Fibroblast of skin of right quadriceps (primary cell): ENCODE measurements around the gene BCO2.
A peak's percentile ranks its signal among the peaks of the same experiment; 100 is the strongest.

Source experiments
- DNase-seq: peaks from one replicate; pipeline ENCODE4 v3.0.0-alpha.2; 2013

Gene BCO2

DNA sequence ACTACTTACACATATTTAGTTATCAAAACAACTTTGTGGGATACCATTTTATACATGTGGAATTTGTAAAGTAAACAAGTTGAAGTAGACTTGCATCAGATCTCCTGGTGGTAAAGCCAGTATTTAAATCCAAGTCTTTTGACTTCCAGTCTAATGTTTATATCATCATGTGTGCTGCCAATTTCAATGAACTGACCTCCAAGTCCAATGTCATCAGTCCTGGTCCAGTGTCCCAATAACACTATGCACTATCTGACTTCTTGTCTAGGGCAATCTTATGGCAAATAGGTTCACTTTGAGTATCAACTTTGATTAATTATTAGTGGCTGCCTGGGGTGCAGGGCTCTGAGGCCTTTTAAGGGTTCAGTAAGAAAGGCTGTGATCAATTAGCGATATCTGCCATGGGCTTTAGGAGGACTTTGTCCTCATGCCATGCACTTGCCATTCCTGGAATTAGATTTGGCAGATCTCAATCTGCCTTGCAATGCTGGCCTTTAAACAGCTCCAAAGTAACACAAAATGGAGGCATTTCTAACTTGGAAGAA lies 41.3 kb downstream of the BCO2 start:
- DNase-seq = peak; percentile 48

DNA sequence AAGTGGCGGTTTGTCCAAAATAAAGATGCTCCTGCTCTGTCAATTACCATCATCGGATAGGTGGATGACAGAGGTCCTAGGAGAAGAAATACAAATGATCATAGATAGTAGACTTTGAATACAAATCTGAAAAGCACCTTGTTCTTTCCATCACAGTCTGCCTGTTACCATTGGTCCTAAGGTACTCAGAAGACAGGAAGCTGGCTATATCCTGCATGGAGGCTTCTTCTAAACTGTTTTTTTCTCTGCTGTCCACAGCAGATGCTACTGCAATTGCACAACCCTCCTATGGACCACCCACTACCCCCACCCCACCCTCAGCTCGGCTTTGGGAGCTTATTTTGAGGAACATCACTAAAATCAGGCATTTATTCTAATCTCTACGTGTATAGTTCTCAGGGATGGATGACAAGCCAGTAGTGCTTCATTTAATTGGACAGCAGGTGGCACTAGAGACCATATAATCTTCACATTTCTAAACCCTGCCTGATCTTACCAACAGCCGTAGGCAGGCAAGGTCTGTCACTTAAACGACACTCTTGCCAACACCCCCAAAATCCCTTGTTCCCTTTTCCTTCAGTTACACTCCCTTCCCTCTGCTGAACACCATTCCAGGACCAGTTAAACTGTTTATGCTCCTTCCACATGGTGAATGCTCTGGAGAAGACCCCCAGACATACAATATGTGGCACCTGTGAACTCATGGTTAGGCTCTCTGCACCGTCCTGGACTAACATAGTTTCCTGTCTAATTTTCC lies 44.3 kb downstream of the BCO2 start:
- peak; percentile 69 for DNase-seq

DNA sequence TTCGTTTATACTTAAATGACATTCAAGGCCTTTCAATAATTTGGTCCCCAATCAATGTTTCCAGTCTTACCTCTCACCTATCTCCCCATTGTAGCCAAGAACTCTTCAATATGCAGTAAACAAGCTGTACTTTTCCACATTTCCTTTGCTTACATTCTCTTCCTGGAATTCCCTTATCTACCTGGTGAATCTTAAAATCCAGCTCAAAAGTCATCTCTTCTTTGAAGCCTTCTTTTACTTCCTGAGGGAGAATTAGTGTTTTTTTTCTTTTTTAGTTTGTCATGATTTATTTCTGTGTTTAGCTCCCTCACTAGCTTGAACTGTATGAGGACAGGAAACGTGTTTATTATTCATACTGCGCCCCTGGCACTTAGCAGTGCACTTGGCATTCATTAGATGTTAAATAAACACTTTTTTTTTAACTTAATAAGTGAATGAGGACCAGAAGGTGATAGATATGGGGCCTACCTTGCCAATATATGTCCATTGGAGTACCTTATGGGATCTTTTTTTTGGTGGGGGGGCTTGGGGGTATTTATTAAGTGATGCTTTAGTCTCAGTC lies 46.0 kb downstream of the BCO2 start:
- no peak for DNase-seq

DNA sequence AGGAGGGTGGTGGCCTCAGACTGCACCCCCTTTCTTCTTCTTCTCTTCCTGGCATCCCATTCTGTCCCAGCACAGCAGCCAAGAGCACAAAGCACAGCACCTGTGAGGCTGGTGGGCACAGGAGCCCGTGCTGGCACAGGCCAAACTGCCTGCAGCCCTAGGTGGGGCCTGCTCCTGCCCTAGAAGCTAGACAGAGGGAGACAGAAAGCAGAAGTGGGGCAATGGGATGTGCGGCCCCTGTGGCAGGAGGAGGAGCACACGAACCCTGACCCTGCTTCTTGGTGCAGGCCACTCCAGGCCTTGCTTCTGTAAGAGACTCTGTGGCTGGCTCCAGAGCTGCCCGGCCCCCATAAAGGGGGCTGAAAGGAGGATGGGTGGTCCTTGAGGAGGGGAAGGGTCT lies 47.0 kb downstream of the BCO2 start:
- no peak for DNase-seq

DNA sequence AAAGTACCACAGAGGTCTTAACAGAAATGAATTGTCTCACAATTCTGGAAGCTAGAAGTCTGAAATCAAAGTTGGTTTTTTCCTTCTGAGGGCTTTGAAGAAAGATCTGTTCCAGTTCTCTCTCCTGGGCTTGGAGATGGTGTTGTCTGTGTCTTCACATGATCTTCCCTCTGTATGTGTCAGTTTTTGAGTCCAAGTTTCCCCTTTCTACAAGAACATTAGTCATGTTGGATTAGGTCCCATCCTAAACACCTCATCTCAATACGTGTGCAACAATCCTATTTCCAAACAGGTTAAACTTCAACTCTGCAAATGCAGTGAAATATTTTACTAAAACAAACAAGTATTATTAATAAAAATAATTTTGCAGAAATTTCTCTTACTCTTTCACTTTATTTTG lies 47.8 kb downstream of the BCO2 start:
- DNase-seq = no peak

DNA sequence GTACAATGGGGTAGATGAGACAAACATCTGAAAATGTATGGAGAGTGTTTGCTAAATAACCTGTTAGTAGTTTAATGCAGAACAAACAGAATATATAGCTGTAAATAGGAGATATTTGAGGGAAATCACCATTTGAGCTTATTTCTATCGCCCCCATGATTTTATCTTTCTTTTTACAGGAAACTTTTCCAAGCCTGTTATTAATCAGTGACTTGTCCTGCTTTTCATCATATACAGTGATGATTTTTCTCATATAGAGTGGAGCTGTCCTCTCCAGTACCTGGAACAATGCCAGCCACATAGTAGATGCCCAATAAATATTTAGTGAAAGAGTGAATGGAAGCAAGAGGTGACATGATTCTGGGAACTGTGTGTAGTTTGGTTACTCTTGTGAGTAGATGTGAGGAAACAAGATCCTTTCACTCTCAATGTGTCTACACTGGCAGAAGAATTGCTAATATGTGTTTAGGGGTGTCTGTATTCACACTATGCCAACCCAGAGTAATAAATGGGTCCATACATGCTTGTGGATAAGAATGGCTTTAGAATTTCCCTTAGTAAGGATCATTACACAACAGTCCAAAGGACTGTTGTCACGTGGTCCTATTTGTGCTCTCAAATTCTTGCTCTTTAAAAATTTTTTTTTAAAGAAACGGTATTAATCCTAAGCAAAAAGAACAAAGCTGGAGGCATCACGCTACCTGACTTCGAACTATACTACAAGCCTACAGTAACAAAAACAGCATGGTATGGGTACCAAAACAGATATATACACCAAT lies 48.6 kb downstream of the BCO2 start:
- no peak for DNase-seq

DNA sequence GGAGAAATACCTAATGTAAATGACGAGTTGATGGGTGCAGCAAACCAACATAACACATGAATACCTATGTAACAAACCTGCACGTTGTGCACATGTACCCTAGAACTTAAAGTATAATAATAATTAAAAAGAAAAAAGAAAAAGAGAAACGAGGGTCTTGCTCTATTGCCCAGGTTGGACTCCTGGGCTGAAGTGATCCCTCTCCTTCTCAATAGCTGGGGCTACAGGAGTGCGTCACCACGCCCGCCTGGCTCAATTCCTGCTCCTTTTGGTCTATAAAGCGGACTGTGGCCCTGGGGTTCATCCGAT lies 50.4 kb downstream of the BCO2 start:
- no peak for DNase-seq

DNA sequence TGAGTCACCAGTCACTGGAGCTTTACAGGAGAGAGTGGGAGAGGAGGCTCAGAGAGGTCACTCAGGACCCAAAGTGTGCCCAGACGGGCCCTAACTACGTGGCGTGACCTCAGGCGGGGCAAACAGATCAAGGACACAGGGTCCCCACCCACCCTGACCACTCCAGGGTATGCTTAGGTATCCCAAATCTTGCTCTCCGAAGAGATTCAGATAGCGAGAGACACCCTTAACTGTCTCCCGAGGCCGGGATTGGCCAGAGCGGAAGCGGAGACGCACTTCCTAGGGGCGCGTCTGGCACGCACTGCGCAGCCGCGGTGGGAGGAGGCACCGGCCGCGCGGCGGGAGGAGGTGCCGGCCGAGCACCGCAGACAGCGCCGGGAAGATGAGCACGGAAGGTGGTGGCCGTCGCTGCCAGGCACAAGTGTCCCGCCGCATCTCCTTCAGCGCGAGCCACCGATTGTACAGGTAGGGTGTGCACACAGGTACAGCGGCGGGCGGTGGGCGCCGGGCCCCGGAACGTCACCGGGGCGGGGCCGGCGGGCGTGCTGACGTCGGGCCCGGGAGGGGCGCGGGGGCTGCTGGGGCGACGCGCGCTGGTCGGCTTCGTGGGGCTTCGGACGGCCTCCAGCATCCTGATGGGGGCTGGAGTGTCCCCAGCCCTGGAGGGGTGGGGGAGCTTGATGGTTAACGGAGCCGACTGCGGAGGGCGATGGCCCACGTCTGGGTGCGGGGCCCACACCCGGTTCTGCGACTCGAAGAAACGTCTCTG lies 50.9 kb downstream of the BCO2 start, which contains the start of gene PTS:
PTS (plus strand) TSS at position 367 of the 769 bp plus-strand sequence; CDS start at position 383, 16 bp downstream.
- DNase-seq = peak; percentile 87

DNA sequence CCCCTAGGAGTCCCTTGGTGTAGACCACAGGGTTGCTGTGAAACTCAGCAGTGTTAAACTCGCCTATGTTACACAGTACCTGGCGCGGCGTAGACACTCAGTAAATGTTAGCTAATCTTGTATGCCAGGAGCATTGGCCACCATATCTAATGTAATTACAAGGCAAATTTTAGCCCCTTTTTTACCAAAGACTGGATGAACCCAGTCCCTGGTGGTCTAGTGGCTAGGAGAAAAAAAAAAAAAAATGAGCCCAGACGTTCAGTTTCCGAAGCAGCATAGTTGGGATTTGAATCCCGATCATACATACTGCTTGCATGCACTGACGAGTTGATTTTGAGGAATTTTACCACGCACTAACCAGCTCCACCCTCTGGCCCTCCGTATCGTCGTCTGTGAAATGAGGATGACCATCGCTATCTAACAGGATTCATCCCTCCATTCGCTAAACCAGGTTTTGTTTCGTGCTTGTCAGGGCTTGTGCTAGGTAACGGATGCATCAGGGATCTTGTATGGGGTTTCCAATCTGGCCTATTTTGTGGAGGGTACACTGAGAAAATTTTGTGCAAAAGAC lies 51.6 kb downstream of the BCO2 start:
- peak; percentile 26 for DNase-seq

DNA sequence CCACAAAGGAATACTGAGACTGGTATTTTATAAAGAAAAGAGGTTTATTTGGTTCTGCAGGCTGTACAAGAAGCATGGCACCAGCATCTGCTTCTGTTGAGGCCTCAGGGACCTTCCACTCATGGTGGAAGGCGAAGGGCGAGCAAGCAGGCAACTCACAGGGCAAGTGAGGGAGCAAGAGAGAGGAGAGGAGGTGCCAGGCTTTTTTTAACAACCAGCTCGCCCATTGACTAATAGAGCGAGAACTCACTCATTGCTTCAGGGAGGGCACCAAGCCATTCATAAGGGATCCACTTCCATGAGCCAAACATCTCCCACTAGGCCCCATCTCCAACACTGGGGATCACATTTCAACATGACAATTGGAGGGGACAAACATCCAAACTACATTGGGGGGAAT lies 52.2 kb downstream of the BCO2 start:
- no peak for DNase-seq

DNA sequence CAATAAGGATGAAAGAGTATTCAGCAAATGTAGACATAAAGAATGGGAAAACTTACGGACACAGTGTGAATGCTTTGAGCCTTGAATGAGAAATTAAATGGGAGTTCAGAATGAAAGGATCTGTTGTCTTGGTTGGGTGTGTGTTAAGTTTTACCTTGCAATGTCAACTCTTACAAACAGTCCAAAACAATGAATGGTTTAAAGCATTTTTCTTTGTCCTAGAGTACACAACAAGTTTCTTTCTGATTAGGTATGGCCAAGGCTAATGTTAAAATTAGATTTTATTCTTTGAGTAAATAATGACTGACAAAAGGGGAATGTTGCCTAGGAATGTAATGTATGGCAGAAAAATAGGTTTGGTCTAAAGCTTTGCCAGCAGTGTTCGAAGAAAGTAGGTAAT lies 53.4 kb downstream of the BCO2 start:
- no peak for DNase-seq

DNA sequence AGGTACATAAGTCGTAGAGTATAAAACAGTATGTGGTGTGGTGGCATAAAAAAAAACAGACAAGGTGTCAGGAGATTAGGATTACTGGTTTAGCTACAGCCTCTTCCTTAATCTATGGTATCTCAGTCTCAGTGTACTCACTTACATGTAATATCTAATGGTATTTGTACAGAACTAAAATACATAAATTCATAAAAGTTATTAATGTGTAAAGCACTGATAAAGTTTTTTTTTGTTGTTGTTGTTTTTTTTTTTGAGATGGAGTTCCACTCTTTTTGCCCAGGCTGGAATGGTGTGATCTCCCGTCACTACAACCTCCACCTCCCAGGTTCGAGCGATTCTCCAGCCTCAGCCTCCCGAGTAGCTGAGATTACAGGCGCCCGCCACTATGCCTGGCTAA lies 53.8 kb downstream of the BCO2 start:
- DNase-seq = no peak

DNA sequence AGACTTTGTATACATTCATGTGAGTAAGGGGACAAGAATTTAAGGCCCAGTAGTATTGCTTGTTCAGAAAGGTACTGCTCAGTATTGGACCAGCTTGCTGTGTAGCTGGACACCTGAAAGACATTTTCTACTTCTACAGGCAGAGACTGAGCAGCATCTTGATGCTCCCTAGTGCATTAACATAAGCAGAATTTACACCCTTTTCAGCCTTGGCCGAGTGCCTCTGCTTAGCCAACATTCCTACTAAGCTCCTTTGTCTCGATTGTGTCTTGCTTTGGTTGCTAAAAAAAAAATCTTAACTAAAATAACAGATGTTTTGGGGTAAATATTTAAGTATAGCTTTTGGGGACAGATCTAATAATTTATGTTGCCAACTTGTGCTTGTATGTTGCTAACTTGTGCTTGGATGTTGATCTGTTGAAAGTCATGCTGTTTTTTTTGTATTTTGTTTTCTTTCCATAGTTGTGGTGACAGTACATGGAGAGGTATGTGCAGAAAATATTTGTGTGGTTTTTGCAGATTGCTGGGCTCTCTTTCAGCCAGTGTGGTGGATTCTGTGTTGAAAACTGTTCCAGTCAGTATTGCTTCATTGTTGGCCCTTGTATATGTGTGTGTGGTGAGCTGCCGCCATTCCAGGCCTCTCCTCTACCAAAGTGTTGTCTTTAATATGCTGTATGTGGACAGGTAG lies 54.6 kb downstream of the BCO2 start:
- DNase-seq = peak; percentile 86

DNA sequence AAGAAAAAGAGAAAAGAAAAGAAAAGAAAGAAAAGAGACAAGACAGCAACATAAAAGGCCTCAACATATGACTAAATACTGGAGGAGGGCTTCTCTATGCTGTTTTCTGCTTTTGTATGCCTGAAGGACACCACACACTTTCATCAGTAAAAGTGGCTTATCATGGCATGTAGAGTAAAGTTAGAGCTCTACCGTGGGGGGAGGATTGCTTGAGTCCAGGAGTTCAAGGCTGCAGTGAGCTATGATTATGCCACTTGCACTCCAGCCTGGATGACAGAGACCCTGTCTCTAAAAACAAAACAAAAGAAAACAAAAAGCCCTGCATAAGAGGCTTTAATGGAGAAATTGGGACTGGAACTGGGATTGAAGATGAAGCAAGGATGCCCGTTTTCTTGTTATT lies 56.6 kb downstream of the BCO2 start:
- DNase-seq = no peak

DNA sequence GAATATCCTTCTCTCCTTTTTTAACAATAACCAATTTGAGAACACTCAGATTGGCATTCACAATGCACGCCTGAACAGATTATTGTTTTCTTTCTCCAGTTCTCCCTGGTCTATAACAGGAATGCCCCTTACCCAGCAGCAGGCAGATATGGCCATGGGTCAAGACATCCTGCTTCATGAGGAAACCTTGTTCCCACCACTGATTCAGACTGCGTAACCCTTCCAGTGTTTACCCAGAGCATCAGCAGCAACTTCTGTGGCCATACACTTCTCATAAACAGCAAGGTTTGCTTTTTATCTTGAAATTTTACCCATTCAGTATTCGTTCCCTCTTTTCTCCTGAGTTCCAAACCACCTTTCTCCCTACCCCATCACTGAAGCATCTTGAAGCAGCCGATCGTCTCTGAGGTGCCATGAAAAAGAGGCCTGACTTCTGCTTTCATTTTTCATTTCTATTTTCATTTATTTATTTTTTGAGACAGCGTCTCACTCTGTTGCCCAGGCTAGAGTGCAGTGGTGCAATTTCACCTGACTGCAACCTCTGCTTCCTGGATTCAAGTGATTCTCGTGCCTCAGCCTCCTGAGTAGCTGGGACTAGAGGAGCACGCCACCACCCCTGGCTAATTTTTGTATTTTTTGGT lies 60.6 kb downstream of the BCO2 start:
- DNase-seq = no peak

DNA sequence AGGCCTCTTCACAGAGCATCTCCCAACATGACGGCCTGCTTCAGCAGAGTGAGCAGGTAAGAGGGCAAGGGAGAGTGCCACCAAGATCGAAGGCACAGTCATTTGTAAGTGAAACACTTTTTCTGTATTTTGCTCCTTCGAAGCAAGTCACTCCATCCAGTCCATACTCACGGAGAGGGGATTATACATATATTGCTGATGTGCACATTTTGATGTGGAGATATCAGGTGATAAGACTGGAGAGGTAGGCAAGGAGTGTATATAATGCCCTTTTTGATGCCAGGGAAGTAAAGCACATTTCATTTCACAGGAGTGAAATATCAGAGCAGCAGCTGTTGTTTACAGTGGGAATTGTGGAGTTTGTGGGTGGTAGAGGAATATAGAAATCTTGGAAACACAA lies 62.1 kb downstream of the BCO2 start:
- no peak for DNase-seq

DNA sequence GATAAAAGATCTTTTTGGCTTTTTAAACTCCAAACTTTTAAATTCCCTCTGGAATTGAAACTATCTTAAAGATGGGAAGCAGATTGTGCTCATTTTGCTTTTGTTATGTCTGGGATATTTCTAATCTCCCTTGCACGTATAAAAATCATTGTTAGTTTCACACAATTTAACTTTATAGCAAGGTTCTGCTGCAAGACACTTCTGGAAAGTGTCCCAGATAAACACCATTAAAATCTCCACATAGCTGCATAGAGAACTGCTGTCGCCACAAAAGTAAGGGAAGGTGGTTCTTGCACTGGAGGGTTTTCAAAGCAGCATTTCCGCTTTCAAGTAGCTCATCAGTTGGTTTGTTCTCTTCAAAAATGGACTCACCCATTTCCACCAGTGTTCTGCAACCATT lies 62.7 kb downstream of the BCO2 start:
- DNase-seq = no peak

DNA sequence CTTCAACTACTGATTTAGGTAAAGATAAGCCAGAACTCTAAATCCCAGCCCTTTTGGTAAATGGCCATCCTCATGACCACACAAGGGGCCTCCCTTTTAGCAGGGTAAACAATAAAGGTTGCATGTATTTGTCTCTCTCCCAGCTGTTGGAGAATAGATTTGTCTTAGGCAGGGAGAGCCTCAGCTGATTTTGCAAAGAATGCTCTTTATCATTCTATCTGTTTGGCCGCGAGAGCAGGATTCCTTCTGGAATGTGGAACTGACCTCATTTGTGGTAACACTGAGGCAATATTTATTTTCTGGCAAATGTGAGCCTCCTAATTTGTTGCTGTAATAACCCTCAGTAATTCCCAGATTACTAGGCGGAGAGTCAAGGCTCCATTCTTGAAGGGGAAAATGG lies 66.2 kb downstream of the BCO2 start:
- peak; percentile 71 for DNase-seq

DNA sequence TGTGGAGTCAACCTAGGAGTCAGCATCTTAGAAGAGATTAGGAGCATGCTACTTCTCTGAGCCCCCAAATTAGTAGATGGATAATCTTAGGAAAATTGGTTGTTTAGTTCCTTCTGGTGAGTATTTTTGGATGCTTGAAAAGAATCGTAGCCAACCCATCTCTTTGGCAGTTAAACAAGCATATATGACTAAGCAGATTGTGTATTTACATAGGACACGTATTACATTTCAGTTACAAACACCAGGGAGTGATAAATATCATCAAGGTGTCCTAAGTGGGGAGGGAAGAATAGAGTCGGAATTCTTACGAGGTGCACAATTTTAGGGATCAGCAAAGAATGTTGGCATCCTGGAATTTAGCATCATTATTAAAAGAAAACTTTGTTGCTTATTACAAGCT lies 71.9 kb downstream of the BCO2 start:
- no peak for DNase-seq

DNA sequence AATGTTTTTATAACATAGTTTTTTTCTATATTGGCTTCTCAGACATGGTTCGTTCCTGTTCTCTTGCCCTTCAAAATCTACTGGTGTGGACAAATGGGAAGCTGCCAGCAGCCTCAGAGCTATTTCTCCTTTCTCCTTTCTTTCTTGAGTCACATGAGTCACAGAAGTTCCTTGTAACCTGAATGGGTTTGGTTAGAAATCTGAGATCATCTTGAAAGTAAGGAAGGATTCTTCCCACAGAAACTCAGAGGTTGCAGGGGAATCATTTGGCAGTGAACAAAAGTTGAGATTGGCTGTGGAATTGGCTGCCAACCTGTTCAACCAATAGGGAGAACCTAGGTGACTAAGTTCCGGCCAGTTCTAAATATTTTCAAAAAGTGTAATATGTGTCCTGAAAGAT lies 72.9 kb downstream of the BCO2 start:
- DNase-seq = peak; percentile 28

DNA sequence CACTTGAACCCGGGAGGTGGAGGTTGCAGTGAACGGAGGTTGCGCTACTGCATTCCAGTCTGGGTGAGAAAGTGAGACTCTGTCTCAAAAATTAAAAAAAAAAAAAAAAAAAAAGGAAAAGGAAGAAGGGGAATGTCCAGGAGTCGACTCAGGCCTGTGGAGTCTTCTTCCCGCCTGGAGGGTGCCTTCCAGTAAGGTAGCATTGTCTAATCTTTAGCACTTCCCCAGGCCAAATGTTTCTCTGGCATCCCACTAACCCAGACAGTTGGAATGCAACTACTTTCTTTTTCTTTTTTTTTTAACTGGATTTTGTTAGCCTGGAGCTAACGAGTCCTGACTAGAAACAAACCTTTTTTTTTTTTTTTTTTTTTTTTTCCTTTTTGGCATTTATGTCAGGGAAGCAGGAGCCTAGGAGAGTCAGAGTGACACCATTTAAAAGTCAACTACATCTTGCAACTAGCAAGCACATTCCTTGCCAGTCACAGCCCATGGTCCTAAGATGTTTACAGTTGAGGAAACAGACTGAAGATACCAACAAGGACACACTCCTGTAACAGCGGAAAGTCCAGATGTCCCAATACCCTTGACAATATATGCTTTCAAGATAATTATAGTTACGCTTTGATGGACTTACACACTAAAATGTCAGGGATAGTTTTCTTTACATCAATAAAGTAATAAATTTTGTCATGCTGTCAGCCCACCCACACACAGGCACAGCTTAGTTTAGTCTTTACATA lies 74.7 kb downstream of the BCO2 start:
- no peak for DNase-seq
